Measurements from ENCODE around the gene SLC1A2.

SLC1A2 gene

DNA sequence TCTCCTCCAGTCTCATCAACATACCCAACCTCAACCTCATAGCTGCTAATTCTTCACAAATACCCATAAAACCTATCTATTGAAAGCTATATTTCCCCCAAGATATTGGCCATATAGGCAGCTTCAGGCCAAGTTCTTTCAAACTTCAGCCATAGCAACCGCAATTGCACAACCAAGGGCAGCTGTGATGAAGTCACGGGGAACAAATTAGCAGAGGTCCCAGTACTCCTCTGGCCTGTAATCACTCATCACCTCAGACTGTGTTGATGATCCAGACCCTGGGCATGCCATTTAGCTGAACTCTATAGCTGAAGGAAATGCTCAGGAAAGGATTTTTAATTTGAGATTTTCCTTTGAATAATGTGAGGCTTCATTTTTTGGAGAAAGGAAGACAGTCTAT lies 84.1 kb downstream of the SLC1A2 start:
- Histone ChIP-seq H3K4me3 (no peak overlapping the region), H3K27ac (peak overlapping the region in 5 of 21 experiments; percentile 26 to 70 (median 33))

DNA sequence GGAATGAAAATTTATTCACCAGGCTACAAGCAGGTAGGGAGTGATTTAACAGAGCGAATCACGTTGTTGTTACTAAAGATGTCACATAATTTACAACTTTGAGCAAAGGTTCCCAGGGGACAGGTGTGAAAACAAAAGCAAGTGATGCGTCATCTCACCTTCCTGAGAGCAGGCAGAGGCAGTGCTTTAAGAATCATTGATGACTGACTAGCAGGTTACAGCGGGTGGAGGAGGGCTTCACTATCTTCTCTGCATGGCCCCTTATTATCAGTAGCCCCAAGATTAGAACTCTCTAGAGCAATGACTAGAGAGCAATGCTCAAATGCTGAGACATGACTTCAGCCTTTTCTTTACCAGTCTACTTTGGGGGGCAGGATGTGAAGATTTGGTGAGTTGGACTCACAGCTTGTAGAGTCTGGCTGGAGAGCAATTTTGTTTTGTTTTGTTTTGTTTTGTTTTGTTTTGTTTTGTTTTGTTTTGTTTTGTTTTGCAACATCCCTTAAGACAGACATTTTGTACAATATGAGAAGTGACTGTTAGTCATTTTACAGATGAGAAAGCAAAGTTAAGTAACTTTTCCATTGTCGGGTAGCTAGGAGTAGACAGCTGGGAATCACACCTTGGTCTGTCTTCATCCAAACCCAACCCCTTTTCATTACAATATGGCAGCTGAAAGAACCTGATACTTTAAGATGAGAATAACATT lies 84.8 kb downstream of the SLC1A2 start:
- Histone ChIP-seq H3K27ac (peak overlapping the region in 10 of 21 experiments; percentile 7 to 70 (median 42)), H3K4me3 (no peak overlapping the region)

DNA sequence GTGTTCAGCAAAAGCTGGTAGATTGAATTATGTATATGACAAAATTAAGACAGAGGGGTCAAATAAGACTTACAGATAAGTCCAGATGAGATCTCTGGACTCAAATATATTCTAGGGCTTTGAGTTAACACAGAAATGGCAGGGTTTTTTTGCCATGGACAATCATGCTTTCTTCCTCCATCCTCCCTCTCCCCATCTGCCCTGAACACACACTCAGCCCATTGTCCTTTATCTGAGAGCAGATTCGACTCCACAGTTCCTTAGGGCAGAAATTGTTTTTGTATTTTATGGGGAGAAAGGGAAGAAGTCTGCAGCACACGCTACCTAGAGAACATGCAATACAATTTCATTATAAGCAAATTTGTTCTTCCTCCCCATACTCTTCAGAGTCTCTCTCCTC lies 86.8 kb downstream of the SLC1A2 start:
- Histone ChIP-seq H3K27ac (no peak overlapping the region), H3K4me3 (no peak overlapping the region)

GRCh38 chr11:35330931-35331330 lies 88.4 kb downstream of the SLC1A2 start:
- H3K27ac ChIP-seq: peak overlapping the region in 11 of 21 experiments; percentile 18 to 80 (median 48)
- H3K4me3 ChIP-seq: no peak overlapping the region

- Histone ChIP-seq H3K4me3 (no peak overlapping the region), H3K27ac (peak overlapping the region in 11 of 21 experiments; percentile 10 to 80 (median 48))
These were observed 89.0 kb downstream of the SLC1A2 start for GRCh38 chr11:35330156-35330889.

DNA sequence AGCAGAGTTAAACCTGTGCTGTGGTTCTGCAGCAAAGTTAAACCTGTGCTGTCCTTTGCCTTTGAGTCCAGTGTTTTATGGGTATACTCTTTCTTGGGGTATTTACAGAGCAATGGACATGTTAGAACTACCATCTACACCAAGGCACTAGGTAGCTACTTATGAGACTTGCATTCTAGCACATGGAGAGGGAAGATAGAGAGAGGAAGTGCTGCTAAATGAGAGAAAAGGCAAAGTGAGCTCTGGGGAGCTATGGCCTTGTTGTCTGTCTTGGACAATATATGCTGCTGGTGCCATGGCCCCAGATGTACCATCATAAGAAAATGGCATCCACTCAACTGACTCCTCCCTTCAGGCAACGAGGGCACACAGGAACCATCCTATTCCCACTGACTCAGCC lies 91.5 kb downstream of the SLC1A2 start:
- H3K4me3 ChIP-seq: no peak overlapping the region

GRCh38 chr11:35326266-35326879 lies 93.0 kb downstream of the SLC1A2 start:
- Histone ChIP-seq H3K4me3 (no peak overlapping the region), H3K27ac (peak overlapping the region in 12 of 21 experiments; percentile 0 to 58 (median 31))

More for the DNA sequence above, 91.5 kb downstream of the SLC1A2 start:
- H3K27ac ChIP-seq: no peak overlapping the region

DNA sequence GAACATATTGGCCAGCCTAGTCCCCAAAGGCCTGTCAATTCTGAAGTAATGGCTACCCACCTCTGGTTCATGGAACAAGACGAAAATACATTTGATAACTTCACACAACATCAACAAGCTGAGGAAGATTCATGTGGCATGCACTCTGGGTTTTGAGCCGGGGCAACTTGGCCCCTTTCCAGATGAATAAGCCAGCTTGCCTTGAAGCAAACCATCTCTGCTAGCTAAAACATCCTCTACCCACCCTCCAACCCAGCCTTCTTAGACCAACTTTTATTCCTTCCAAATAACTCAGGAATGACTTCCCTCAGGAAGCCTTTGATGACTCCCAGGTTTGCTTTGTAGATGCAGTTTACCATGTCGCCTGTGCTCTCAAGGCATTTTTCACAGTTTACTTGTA lies 94.4 kb downstream of the SLC1A2 start:
- Histone ChIP-seq H3K27ac (peak overlapping the region in 1 of 21 experiments; percentile 59), H3K4me3 (no peak overlapping the region)

DNA sequence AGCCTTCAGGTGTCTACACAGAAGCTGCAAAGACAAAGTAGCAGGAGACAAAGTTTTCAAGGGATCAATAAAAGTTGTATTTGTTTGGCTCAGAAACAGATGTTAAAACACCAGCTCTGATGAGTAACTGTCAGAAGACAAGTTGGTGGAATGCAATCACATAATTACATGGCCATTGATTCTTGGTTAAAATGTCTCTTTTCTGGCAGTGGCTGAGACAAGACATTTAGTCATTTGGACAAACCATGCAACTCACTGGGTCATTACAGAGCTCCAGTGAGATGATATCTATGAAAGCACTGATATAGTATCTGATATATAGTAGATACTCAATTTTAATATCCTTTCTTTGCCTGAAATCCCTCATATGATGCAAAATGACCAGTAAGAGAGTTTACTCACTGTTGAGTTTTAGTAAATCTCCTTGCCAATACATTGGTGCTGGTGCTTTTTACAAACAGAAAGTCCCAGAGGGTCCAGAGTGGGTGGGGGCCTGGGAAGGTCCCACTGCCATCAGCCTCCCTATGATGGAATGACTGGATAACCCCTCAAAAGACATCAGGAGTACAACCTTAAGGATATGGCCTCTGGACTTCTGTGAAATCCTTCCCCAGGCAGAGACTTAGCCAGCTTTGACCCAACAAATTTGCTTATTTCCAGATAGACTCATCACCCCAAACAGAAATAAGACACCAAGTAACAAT lies 95.0 kb downstream of the SLC1A2 start:
- H3K27ac ChIP-seq: peak overlapping the region in 4 of 21 experiments; percentile 9 to 59 (median 16)
- no peak overlapping the region for H3K4me3 ChIP-seq

DNA sequence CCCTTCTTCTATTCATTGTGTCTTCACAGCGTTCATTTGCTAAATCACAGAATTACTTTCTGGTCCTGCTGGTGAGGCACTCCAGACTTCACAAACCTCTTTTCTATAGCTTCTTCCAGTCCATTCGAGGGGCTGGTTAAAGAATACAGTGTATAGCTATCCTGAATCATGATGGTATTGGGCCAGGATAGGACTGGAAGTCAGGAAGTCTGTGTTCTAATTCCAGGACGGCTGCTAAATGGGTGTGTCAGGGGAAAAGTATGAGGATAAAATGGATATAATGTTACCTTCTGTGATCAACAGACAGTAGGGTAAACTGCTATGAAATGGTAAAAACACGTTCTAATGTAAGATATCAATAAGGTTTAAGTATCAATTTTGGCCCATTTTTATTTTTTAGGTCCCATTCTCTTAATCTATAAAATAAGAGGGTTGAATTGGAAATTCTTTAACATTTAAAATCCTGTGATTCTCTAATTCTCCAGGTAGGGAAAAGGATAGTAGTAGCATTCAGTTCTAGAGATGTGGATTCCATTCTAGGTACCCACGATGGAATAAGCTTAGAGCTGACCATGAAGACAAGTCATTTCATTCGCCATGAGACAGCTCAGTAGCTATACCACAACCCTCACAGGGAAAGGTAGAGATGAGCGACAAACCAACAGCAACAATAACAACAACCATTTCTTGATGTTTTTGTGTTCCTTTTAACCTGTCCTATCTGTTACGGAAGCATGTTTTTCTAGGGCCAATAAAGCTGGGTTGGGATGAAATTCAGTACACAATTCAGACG lies 96.1 kb downstream of the SLC1A2 start:
- H3K4me3 ChIP-seq: no peak overlapping the region
- peak overlapping the region in 12 of 21 experiments; percentile 1 to 79 (median 44) for H3K27ac ChIP-seq

DNA sequence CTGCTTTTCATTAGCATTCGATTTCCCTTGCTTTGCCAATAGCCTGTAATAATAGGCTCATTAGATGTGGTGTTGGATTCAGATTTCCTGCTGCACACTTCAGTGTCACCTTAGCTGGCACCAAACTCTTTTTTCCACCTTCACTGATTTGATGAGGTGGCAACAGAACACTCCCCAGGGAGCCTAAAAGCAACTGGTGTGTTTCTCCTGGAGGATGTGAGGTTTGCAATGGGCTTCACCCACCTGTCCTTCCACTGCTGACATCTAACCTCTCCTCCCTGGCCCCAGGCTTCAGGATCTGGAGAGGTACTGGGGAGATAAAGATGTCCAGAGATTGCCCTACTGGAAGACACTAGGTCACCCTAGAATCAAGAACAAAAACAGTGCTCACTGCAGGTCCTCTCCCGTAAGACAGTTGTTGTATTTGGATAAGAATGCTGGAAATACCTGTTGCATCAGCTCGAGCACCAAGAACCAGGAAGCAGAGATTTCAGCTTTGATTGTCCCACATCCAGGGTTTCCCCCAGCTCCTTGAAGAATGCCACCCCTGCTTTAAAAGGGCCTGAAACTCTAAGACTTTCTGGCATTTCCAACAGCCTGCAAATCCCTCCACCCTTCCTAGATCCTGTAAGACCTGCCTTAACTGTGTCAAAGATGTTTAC lies 96.9 kb downstream of the SLC1A2 start:
- peak overlapping the region in 14 of 21 experiments; percentile 1 to 79 (median 44) for H3K27ac ChIP-seq
- no peak overlapping the region for H3K4me3 ChIP-seq

- H3K4me3 ChIP-seq: no peak overlapping the region
- H3K27ac ChIP-seq: peak overlapping the region in 11 of 21 experiments; percentile 19 to 79 (median 52)
These were observed 97.6 kb downstream of the SLC1A2 start for GRCh38 chr11:35321532-35322317.

DNA sequence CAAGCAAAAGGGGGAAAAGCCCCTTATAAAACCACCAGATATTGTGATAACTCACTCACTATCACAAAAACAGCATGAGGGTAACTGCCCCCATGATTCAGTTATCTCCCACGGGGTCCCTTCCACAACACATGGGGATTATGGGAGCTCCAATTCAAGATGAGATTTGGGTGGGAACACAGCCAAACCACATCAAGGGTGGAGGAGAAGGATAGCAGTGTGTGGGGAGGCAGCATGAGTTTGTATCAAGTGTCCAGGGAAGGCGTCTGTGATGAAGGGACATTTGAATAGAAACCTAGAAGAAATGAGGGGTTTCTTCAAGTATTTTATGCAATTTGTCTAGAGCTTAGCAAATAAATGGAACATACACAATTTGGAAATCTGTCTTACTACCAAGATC lies 98.2 kb downstream of the SLC1A2 start:
- peak overlapping the region in 9 of 21 experiments; percentile 20 to 78 (median 52) for H3K27ac ChIP-seq
- no peak overlapping the region for H3K4me3 ChIP-seq

DNA sequence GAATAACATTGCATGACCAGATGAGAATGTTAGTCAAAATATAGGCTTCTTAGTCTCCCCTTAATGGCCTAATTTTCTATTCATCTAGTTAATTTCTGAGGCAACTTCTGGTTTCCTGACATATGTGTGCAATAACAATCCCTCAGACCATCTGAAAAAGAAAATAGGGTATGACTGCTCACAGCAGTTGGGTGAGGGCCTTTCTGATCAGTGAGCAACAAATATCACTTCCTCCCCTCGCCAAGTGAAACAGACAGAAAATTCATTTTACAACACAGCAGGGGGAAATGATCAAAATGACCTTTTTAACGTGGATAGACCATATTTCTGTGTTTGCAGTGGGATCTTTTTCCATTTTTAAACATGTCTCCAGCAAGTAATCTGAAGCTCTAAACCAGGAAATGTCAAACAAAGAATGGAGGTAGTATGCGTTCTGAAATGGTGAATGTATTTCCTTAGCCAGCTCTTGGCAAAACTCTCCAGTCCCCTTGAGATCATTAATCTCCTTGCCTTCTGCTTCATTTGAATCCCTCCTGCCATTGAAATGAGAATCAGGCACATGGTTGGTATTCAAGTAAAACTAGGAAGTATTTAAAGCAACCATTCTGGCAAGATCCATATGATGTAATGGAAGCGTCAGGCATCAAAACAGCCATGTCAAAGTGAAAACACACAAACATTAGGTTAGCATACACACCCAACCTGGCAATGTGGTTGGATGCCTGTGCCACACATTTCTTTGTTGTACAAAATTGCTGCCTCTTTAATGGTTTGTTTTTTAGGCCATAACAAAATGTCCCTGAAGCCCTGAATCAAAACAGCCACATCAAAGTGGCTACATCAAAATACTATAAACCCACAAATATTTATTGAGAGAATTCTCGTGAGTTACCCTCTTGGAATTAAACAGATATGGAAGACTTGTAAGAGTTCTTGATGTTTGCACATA lies 100.1 kb downstream of the SLC1A2 start:
- Histone ChIP-seq H3K27ac (peak overlapping the region in 10 of 21 experiments; percentile 3 to 80 (median 38)), H3K4me3 (no peak overlapping the region)

DNA sequence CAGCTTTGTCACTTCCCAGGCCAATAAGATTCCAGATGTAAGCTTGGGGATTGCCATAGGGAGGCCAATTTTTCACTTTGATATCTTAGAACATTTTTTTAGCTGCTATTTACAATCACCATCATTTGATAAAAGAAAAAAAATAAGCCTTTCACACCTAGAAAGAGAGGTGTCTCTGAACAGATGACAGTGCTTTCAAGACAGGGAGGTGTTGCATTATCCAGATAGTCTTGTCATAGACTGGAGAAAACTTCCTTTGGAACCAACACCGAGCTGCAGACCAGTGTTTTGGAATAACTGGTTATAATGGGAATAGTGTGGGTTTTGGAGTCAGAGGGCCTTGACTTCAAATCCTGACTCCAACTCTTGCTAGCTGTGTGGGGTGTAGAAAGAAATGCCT lies 101.0 kb downstream of the SLC1A2 start:
- H3K4me3 ChIP-seq: no peak overlapping the region
- peak overlapping the region in 9 of 21 experiments; percentile 3 to 80 (median 33) for H3K27ac ChIP-seq

DNA sequence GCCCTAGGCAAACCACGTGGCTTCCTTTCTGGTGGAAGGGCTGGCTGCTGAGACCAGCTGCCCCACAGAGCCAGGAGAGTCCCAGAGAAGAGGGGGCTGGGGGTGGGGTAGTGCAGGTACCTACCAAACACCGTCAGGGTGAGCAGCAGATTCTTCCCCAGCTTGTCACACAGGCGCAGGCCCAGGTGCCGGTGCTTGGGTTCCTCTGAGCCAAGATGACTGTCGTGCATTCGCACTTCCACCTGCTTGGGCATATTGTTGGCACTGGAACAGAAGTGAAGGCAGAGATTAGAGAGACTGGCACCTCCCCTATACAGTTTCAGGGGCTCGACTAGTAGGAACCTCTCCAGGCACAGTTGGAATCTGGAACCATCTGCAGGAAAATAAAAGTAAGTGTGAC lies 102.1 kb downstream of the SLC1A2 start:
- H3K27ac ChIP-seq: no peak overlapping the region
- H3K4me3 ChIP-seq: no peak overlapping the region

GRCh38 chr11:35316161-35316560 lies 103.2 kb downstream of the SLC1A2 start:
- Histone ChIP-seq H3K27ac (peak overlapping the region in 1 of 21 experiments; percentile 39), H3K4me3 (no peak overlapping the region)
